ENCODE measurements around the gene PARD6B.

Gene PARD6B

GRCh38 chr20:50727792-50728485 lies 3.4 kb upstream of the PARD6B start:
- Mint-ChIP-seq H3K27ac (no peak overlapping the region), H3K27me3 (no peaks in the 10 kb centered on the region), H3K4me1 (peaks cover 16% of the 10 kb centered on the region), H3K9me3 (no peaks in the 10 kb centered on the region), H3K36me3 (no peaks in the 10 kb centered on the region), H3K4me3 (no peak overlapping the region)

- Mint-ChIP-seq H3K27ac (no peak overlapping the region), H3K4me1 (peaks cover 22% of the 10 kb centered on the region), H3K36me3 (no peaks in the 10 kb centered on the region), H3K9me3 (no peaks in the 10 kb centered on the region), H3K4me3 (no peak overlapping the region), H3K27me3 (no peaks in the 10 kb centered on the region)
Observed at GRCh38 chr20:50728486-50728980, 2.8 kb upstream of the PARD6B start.

GRCh38 chr20:50728981-50729874 lies 2.2 kb upstream of the PARD6B start:
- H3K27ac Mint-ChIP-seq, result no peak overlapping the region

GRCh38 chr20:50729901-50730764 lies 1.2 kb upstream of the PARD6B start:
- Mint-ChIP-seq H3K4me3 (peak overlapping the region; percentile 88), H3K9me3 (no peaks in the 10 kb centered on the region), H3K36me3 (peaks cover 1% of the 10 kb centered on the region), H3K27me3 (no peaks in the 10 kb centered on the region), H3K4me1 (peaks cover 30% of the 10 kb centered on the region), H3K27ac (no peak overlapping the region)

More at GRCh38 chr20:50728981-50729874, 2.2 kb upstream of the PARD6B start:
- Mint-ChIP-seq H3K27me3 (no peaks in the 10 kb centered on the region), H3K36me3 (no peaks in the 10 kb centered on the region), H3K4me3 (no peak overlapping the region), H3K4me1 (peaks cover 28% of the 10 kb centered on the region), H3K9me3 (no peaks in the 10 kb centered on the region)

GRCh38 chr20:50730765-50731054 lies 670 bp upstream of the PARD6B start:
- H3K9me3 Mint-ChIP-seq, result no peaks in the 10 kb centered on the region
- H3K27me3 Mint-ChIP-seq, result no peaks in the 10 kb centered on the region
- no peak overlapping the region for H3K27ac Mint-ChIP-seq
- peaks cover 1% of the 10 kb centered on the region for H3K36me3 Mint-ChIP-seq
- peak overlapping the region; percentile 88 for H3K4me3 Mint-ChIP-seq
- H3K4me1 Mint-ChIP-seq, result peaks cover 36% of the 10 kb centered on the region

GRCh38 chr20:50731930-50732690 lies 730 bp downstream of the PARD6B start:
- Mint-ChIP-seq H3K36me3 (peaks cover 4% of the 10 kb centered on the region), H3K9me3 (no peaks in the 10 kb centered on the region), H3K4me3 (peak overlapping the region; percentile 88), H3K4me1 (peaks cover 41% of the 10 kb centered on the region), H3K27ac (peak overlapping the region; percentile 70), H3K27me3 (no peaks in the 10 kb centered on the region)

GRCh38 chr20:50733644-50734349 lies 2.4 kb downstream of the PARD6B start:
- peaks cover 5% of the 10 kb centered on the region for H3K36me3 Mint-ChIP-seq
- H3K4me1 Mint-ChIP-seq, result peaks cover 43% of the 10 kb centered on the region
- no peaks in the 10 kb centered on the region for H3K27me3 Mint-ChIP-seq
- no peaks in the 10 kb centered on the region for H3K9me3 Mint-ChIP-seq
- H3K27ac Mint-ChIP-seq, result peak overlapping the region; percentile 17
- peak overlapping the region; percentile 30 for H3K4me3 Mint-ChIP-seq

- Mint-ChIP-seq H3K36me3 (peaks cover 5% of the 10 kb centered on the region), H3K9me3 (no peaks in the 10 kb centered on the region), H3K4me1 (peaks cover 49% of the 10 kb centered on the region), H3K27me3 (no peaks in the 10 kb centered on the region), H3K4me3 (no peak overlapping the region), H3K27ac (peak overlapping the region; percentile 51)
Observed at GRCh38 chr20:50734730-50735679, 3.6 kb downstream of the PARD6B start.

GRCh38 chr20:50735813-50736212 lies 4.4 kb downstream of the PARD6B start:
- no peaks in the 10 kb centered on the region for H3K9me3 Mint-ChIP-seq
- peak overlapping the region; percentile 47 for H3K27ac Mint-ChIP-seq
- H3K27me3 Mint-ChIP-seq, result no peaks in the 10 kb centered on the region
- H3K4me3 Mint-ChIP-seq, result no peak overlapping the region
- H3K36me3 Mint-ChIP-seq, result peaks cover 5% of the 10 kb centered on the region
- peaks cover 48% of the 10 kb centered on the region for H3K4me1 Mint-ChIP-seq

- no peak overlapping the region for H3K27ac Mint-ChIP-seq
- no peaks in the 10 kb centered on the region for H3K27me3 Mint-ChIP-seq
- no peak overlapping the region for H3K4me3 Mint-ChIP-seq
- H3K9me3 Mint-ChIP-seq, result no peaks in the 10 kb centered on the region
- peaks cover 51% of the 10 kb centered on the region for H3K4me1 Mint-ChIP-seq
- H3K36me3 Mint-ChIP-seq, result peaks cover 8% of the 10 kb centered on the region
Observed at GRCh38 chr20:50737352-50737751, 6.0 kb downstream of the PARD6B start.

- Mint-ChIP-seq H3K36me3 (peaks cover 5% of the 10 kb centered on the region), H3K27ac (no peak overlapping the region), H3K9me3 (no peaks in the 10 kb centered on the region), H3K4me1 (peaks cover 45% of the 10 kb centered on the region), H3K4me3 (no peak overlapping the region), H3K27me3 (no peaks in the 10 kb centered on the region)
Observed at GRCh38 chr20:50743087-50743486, 11.7 kb downstream of the PARD6B start.

- Mint-ChIP-seq H3K4me1 (peaks cover 50% of the 10 kb centered on the region), H3K36me3 (peaks cover 5% of the 10 kb centered on the region), H3K4me3 (no peak overlapping the region), H3K9me3 (no peaks in the 10 kb centered on the region), H3K27ac (peak overlapping the region; percentile 92), H3K27me3 (no peaks in the 10 kb centered on the region)
Observed at GRCh38 chr20:50744143-50744792, 12.9 kb downstream of the PARD6B start.

- Mint-ChIP-seq H3K4me3 (peak overlapping the region; percentile 1), H3K27me3 (no peaks in the 10 kb centered on the region), H3K4me1 (peaks cover 44% of the 10 kb centered on the region), H3K9me3 (no peaks in the 10 kb centered on the region), H3K27ac (peak overlapping the region; percentile 80), H3K36me3 (peaks cover 5% of the 10 kb centered on the region)
Observed at GRCh38 chr20:50745634-50746137, 14.3 kb downstream of the PARD6B start.

All from activated naive CD4-positive, alpha-beta T cell treated with anti-CD3 and anti-CD28 coated beads, Interleukin-2, amount 50 U/mL, for 24 hours (primary cell).